Lower leg skin (tissue), 3 donors: ENCODE data around the gene CDC73.

Source experiments
- POLR2A ChIP-seq, 2 donors: fragments of 450-650 bp; IDR thresholded peaks; one replicate each; pipeline ENCODE4 v1.6.1; 2016 to 2017; ENCODE audit warnings: antibody characterized with exemption in 2 of 2, mild to moderate bottlenecking in 1 of 2, moderate library complexity in 1 of 2
- TF ChIP-seq, protein P1 (sequence below), 3 donors: fragments of 450-650 bp; IDR thresholded peaks; one replicate each; pipeline ENCODE4 v1.5.1; 2016; ENCODE audit warnings: antibody characterized with exemption in 3 of 3, mild to moderate bottlenecking in 3 of 3, moderate library complexity in 2 of 3

DNA sequence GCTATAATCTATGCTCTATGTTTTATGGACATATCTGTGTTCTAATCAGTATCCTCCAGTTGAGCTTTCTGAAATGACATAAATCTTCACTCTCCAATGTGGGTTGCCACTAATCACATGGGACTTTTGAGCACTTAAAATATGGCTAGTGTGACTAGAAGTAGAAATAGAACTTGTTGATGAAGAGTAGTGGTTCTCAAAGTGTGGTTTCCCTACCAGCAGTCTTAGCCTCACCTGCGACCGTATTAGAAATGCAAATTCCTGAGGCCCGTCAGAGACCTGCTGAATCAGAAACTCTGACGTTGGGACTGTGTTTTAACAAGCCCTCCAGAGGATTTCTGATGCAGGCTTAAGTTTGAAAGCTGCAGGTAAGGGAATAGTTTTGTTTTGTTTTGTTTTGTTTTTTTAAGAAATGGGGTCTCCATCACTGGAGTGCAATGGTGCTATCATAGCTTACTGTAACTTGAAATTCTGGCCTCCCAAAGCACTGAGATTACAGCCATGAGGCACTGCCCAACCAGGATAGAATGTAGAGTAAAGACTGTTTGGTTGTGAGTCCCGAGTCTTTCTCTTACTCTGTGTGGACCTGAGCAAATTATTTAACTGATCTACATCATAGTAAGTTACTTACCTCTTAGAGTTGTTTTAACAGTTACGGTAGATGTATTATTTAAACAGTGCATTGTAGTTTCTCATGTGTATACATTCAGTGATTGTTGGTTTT is 38.3 kb upstream of the CDC73 start:
- TF ChIP-seq, protein P1, sequence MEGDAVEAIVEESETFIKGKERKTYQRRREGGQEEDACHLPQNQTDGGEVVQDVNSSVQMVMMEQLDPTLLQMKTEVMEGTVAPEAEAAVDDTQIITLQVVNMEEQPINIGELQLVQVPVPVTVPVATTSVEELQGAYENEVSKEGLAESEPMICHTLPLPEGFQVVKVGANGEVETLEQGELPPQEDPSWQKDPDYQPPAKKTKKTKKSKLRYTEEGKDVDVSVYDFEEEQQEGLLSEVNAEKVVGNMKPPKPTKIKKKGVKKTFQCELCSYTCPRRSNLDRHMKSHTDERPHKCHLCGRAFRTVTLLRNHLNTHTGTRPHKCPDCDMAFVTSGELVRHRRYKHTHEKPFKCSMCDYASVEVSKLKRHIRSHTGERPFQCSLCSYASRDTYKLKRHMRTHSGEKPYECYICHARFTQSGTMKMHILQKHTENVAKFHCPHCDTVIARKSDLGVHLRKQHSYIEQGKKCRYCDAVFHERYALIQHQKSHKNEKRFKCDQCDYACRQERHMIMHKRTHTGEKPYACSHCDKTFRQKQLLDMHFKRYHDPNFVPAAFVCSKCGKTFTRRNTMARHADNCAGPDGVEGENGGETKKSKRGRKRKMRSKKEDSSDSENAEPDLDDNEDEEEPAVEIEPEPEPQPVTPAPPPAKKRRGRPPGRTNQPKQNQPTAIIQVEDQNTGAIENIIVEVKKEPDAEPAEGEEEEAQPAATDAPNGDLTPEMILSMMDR (IDR thresholded peaks at IDR 0.05): no peak
- TF ChIP-seq POLR2A (IDR thresholded peaks at IDR 0.05): no peak
